GM19239 (cell line): ENCODE results near the gene OR1E1.
"Not testable (repeated sequence)": the region's sequence is repeated elsewhere in the genome, so short reads cannot be mapped to it uniquely, and the experiment has no call there.

ENCODE experiments used
- DNase-seq: peaks from one replicate; pipeline ENCODE4 v3.0.0; 2011; ENCODE audit warnings: low spot score; ENCODE audit not compliant: insufficient read length
- FAIRE-seq: peaks from 2 replicates; lab custom pipeline; 2011; peaks lifted over from hg19 to GRCh38; lab: Jason Lieb, UNC

Gene OR1E1

GRCh38 chr17:3398310-3398709 is at the start of gene OR1E1:
OR1E1 (minus strand) TSS chr17:3398410; CDS start chr17:3398410, 0 bp downstream.
- peak; percentile 57 for FAIRE-seq
- no peak for DNase-seq

GRCh38 chr17:3447625-3448024 is 49.4 kb upstream of the OR1E1 start:
- DNase-seq (no peak), FAIRE-seq (no peak)

GRCh38 chr17:3440451-3440850 is 42.2 kb upstream of the OR1E1 start:
- FAIRE-seq (no peak), DNase-seq (no peak)

- no peak for FAIRE-seq
- no peak for DNase-seq
Observed at GRCh38 chr17:3438368-3438767, 40.2 kb upstream of the OR1E1 start.

- FAIRE-seq (no peak), DNase-seq (no peak)
Observed at GRCh38 chr17:3433741-3434140, 35.5 kb upstream of the OR1E1 start, which contains the start of gene OR1E2. OR1E2 (minus strand) TSS chr17:3433841; CDS start chr17:3433841, 0 bp downstream.

GRCh38 chr17:3433215-3433614 is 35.0 kb upstream of the OR1E1 start:
- not testable (repeated sequence) for DNase-seq, FAIRE-seq

GRCh38 chr17:3418222-3418621 is 20.0 kb upstream of the OR1E1 start:
- FAIRE-seq, result no peak
- DNase-seq, result no peak

- no peak for FAIRE-seq
Observed at GRCh38 chr17:3415610-3416009, 17.4 kb upstream of the OR1E1 start.

GRCh38 chr17:3412216-3412615 is 14.0 kb upstream of the OR1E1 start:
- FAIRE-seq, DNase-seq: not testable (repeated sequence)

More at GRCh38 chr17:3415610-3416009, 17.4 kb upstream of the OR1E1 start:
- no peak for DNase-seq

GRCh38 chr17:3411070-3411469 is 12.9 kb upstream of the OR1E1 start, which contains the start of gene OR3A3:
OR3A3 (plus strand) TSS chr17:3411370.
- DNase-seq, result no peak
- no peak for FAIRE-seq

- not testable (repeated sequence) for FAIRE-seq, DNase-seq
Observed at GRCh38 chr17:3403856-3404255, 5.6 kb upstream of the OR1E1 start.

- FAIRE-seq, result no peak
- DNase-seq, result no peak
Observed at GRCh38 chr17:3401786-3402185, 3.6 kb upstream of the OR1E1 start.

GRCh38 chr17:3400055-3400454 is 1.8 kb upstream of the OR1E1 start:
- FAIRE-seq (no peak), DNase-seq (no peak)

GRCh38 chr17:3397801-3398200 is 409 bp downstream of the OR1E1 start:
- not testable (repeated sequence) for FAIRE-seq, DNase-seq

GRCh38 chr17:3389791-3390190 is 8.4 kb downstream of the OR1E1 start:
- DNase-seq, result no peak
- no peak for FAIRE-seq

- FAIRE-seq, result no peak
- no peak for DNase-seq
Observed at GRCh38 chr17:3385869-3386816, 12.1 kb downstream of the OR1E1 start, which contains the start of gene OR3A2. OR3A2 (minus strand) TSS chr17:3386308.

GRCh38 chr17:3381957-3382356 is 16.3 kb downstream of the OR1E1 start:
- FAIRE-seq (no peak), DNase-seq (no peak)

- FAIRE-seq (no peak), DNase-seq (no peak)
Observed at GRCh38 chr17:3378321-3378720, 19.9 kb downstream of the OR1E1 start.

- not testable (repeated sequence) for DNase-seq, FAIRE-seq
Observed at GRCh38 chr17:3371167-3371566, 27.0 kb downstream of the OR1E1 start.
